Tibial nerve (tissue), 4 donors: ENCODE data around the gene LAMC2.

Experiments
- CTCF ChIP-seq, 5 experiments: fragments of 200-600 bp in 3 of 5; fragments of 450-650 bp in 2 of 5; sonication (generic) in 3 of 5; IDR thresholded peaks; one replicate each; pipeline ENCODE4 v1.5.1; 2016 to 2019; ENCODE audit warnings: antibody characterized with exemption in 5 of 5, mild to moderate bottlenecking in 3 of 5, moderate library complexity in 2 of 5
- EP300 ChIP-seq, 2 donors: sonication (generic); formaldehyde crosslinking; IDR thresholded peaks; one replicate each; pipeline ENCODE4 v1.6.1; 2017; ENCODE audit warnings: antibody characterized with exemption in 2 of 2, mild to moderate bottlenecking in 1 of 2
- POLR2A ChIP-seq, 2 donors: fragments of 450-650 bp; IDR thresholded peaks; one replicate each; pipeline ENCODE4 v1.6.1; 2017; ENCODE audit warnings: antibody characterized with exemption in 2 of 2, mild to moderate bottlenecking in 2 of 2, moderate library complexity in 2 of 2

GRCh38 chr1:183281039-183281438, 95.0 kb downstream of the LAMC2 start:
- no peak for TF ChIP-seq CTCF (IDR thresholded peaks at IDR 0.05)
- TF ChIP-seq EP300 (IDR thresholded peaks at IDR 0.05): peak in 1 of 2 donors; percentile 81
- no peak for TF ChIP-seq POLR2A (IDR thresholded peaks at IDR 0.05)
